Measurements from ENCODE around the gene GPC5. TPM values are rescaled to one million over a fixed set of nuclear protein-coding genes. Genes with fewer than 3 reads are reported as not detected.
"Not testable (repeated sequence)": the region's sequence is repeated elsewhere in the genome, so short reads cannot be mapped to it uniquely, and the experiment has no call there.

The GPC5 gene
- total RNA-seq, 1 donor from 2014 or later: 0.57 TPM

GRCh38 chr13:92739306-92739818 is 1340.9 kb downstream of the GPC5 start:
- Mint-ChIP-seq H3K27ac (no peak overlapping the region), H3K27me3 (no peaks in the 10 kb centered on the region)

GRCh38 chr13:92743992-92744391 is 1345.6 kb downstream of the GPC5 start:
- Mint-ChIP-seq H3K36me3 (ENCODE audit: insufficient read depth) (no peaks in the 10 kb centered on the region), H3K27me3 (no peaks in the 10 kb centered on the region), H3K27ac (no peak overlapping the region), H3K4me3 (ENCODE audit: low read depth) (no peak overlapping the region), H3K9me3 (ENCODE audit: low read depth) (no peaks in the 10 kb centered on the region), H3K4me1 (ENCODE audit: low read depth) (no peaks in the 10 kb centered on the region)
- TF ChIP-seq CTCF (IDR thresholded peaks at IDR 0.05; ENCODE audit: unreplicated experiment): no peak
- DNase-seq (ENCODE audit: low spot score, unreplicated experiment): no peak

More at GRCh38 chr13:92739306-92739818, 1340.9 kb downstream of the GPC5 start:
- no peaks in the 10 kb centered on the region for H3K36me3 Mint-ChIP-seq (ENCODE audit: insufficient read depth)
- DNase-seq (ENCODE audit: low spot score, unreplicated experiment): no peak
- no peak overlapping the region for H3K4me3 Mint-ChIP-seq (ENCODE audit: low read depth)
- H3K9me3 Mint-ChIP-seq (ENCODE audit: low read depth): peaks cover 8% of the 10 kb centered on the region
- no peaks in the 10 kb centered on the region for H3K4me1 Mint-ChIP-seq (ENCODE audit: low read depth)
- no peak for TF ChIP-seq CTCF (IDR thresholded peaks at IDR 0.05; ENCODE audit: unreplicated experiment)

GRCh38 chr13:92745258-92745657 is 1346.8 kb downstream of the GPC5 start:
- Mint-ChIP-seq H3K4me3 (ENCODE audit: low read depth) (no peak overlapping the region), H3K4me1 (ENCODE audit: low read depth) (no peaks in the 10 kb centered on the region), H3K27me3 (no peaks in the 10 kb centered on the region), H3K36me3 (ENCODE audit: insufficient read depth) (no peaks in the 10 kb centered on the region), H3K9me3 (ENCODE audit: low read depth) (no peaks in the 10 kb centered on the region), H3K27ac (no peak overlapping the region)
- TF ChIP-seq CTCF (IDR thresholded peaks at IDR 0.05; ENCODE audit: unreplicated experiment): no peak
- DNase-seq (ENCODE audit: low spot score, unreplicated experiment): no peak

- not testable (repeated sequence) for H3K9me3 Mint-ChIP-seq (ENCODE audit: low read depth); H3K36me3 Mint-ChIP-seq (ENCODE audit: insufficient read depth); H3K27ac Mint-ChIP-seq; DNase-seq (ENCODE audit: low spot score, unreplicated experiment); H3K4me3 Mint-ChIP-seq (ENCODE audit: low read depth); H3K27me3 Mint-ChIP-seq; H3K4me1 Mint-ChIP-seq (ENCODE audit: low read depth)
Observed at GRCh38 chr13:92752705-92753104, 1354.3 kb downstream of the GPC5 start.

GRCh38 chr13:92761710-92762109 is 1363.3 kb downstream of the GPC5 start:
- Mint-ChIP-seq H3K4me3 (ENCODE audit: low read depth) (no peak overlapping the region), H3K4me1 (ENCODE audit: low read depth) (no peaks in the 10 kb centered on the region), H3K9me3 (ENCODE audit: low read depth) (peaks cover 26% of the 10 kb centered on the region), H3K36me3 (ENCODE audit: insufficient read depth) (no peaks in the 10 kb centered on the region), H3K27me3 (no peaks in the 10 kb centered on the region), H3K27ac (no peak overlapping the region)
- no peak for TF ChIP-seq CTCF (IDR thresholded peaks at IDR 0.05; ENCODE audit: unreplicated experiment)
- DNase-seq (ENCODE audit: low spot score, unreplicated experiment): no peak

- no peak for DNase-seq (ENCODE audit: low spot score, unreplicated experiment)
- peaks cover 2% of the 10 kb centered on the region for H3K27me3 Mint-ChIP-seq
- H3K9me3 Mint-ChIP-seq (ENCODE audit: low read depth): peaks cover 3% of the 10 kb centered on the region
- no peaks in the 10 kb centered on the region for H3K36me3 Mint-ChIP-seq (ENCODE audit: insufficient read depth)
- no peaks in the 10 kb centered on the region for H3K4me1 Mint-ChIP-seq (ENCODE audit: low read depth)
- H3K27ac Mint-ChIP-seq: no peak overlapping the region
- H3K4me3 Mint-ChIP-seq (ENCODE audit: low read depth): no peak overlapping the region
- TF ChIP-seq CTCF (IDR thresholded peaks at IDR 0.05; ENCODE audit: unreplicated experiment): no peak
Observed at GRCh38 chr13:92767468-92767867, 1369.0 kb downstream of the GPC5 start.

All from progenitor cell of endocrine pancreas (in vitro differentiated cells).